Stimulated activated CD8-positive, alpha-beta memory T cell treated with anti-CD3 and anti-CD28 coated beads, Interleukin-15, amount 100 ng/mL, for 24 hours (primary cell): ENCODE results near the gene CLASP1.
"Not testable (repeated sequence)": the region's sequence is repeated elsewhere in the genome, so short reads cannot be mapped to it uniquely, and the experiment has no call there.

ENCODE experiments used
- DNase-seq: peaks from one replicate; pipeline ENCODE4 v3.0.0-alpha.2; 2020; ENCODE audit warnings: low read depth

Gene CLASP1

DNA sequence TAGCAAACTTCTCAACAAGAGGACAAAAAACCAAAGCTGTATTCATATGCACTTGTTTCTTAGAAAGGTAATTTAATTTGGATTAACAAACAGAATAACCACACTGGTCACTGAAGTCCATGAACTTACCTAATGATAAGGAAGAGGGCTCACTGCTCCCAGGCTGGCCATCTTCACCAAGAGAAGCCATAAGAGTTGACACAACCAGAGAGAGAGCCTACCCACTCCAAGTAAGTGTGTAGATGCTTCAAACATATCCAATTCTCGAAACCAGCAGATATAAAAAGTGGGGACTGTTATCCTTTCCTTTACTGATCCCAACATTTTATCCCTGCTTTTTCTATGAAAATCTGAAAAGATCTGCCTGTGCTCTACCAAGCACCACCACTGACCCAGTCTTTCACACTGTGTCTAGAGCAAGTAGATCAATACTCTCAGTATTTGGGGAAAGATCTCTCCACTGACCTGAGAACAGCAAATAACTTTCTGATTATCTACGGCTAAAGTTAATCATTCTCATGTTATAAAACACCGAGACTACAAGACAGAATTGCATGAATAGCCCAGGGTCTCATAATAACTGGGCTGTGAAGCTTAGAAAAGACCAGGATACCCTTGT is 230.1 kb downstream of the CLASP1 start:
- DNase-seq: no peak

DNA sequence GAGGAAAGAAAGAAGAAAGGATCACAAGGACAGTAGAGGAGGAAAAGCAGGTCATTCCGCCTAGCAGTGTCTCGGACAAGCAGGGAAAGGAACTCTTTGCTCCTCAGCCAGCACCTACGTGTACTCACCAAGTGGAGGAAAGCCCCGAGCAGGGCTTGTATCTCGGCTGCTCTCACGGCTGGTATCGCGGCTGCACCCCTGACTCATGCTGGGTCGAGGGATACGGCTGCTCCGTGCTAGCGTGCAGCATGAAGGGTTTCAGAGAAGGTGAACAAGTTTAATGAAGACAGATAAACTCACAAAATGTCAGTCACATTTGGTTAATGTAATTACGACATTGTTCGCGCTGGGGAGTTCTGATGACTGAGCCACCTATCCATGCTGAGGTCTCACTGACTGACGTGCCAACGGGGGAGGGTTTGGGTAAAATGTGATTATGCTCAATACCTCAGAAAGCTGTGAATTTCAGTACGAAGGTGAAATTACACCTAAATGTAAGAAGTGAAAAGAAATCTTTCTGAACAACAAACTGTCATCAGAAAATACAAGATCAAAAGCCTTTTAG is 230.7 kb downstream of the CLASP1 start:
- no peak for DNase-seq

DNA sequence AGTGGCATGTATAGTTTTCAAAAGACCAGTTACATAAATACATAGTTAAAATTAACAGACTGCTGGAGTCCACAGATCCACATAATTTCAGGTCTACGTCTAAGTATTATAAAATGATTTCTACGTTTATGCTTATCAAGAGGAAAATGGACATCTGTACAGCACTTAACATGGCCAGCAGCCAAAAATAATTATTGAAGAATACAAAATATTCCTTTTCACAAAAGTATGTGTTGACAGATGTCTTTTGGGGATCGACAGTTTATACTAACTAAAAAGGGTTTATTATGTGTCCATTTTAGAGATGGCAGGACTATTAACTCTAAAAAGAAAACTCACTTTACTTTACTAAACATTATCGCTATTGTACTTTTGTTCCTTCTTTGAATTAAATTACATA is 231.4 kb downstream of the CLASP1 start:
- DNase-seq: no peak

DNA sequence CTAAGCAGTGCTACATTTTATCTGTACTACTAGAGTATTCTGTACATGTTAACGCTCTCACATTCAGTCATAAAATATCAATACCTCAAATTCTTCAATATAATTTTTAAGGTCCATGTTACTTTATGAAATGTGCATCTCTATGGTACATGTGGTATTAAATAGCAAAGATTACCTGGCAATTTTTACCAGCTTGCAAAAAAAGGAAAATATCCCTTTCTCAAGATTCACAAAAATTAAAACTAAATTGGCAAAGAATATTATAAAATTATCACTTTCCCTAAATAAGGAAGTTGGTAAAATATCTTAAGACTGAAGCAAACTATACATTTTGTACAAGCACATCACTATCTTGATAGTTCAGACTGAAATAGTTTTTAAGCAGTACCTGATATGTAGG is 233.5 kb downstream of the CLASP1 start:
- DNase-seq: no peak

DNA sequence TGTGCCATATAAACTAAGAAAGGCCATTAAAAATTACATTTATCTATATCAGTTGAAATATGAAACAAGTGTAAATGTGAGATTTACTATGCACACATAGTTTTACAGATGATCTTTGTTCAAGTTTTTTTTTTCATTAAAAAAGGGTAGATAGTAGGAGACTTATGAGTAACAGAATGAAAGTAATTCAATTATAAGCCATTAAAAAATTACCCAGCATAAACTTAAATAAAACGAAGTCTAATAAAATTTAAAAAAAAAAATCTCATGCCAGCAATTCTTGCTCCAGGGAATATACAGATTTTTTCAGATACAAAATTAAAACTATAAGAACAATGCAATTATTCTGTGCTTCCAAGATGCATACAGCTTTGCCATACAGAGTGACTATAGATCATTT is 236.9 kb downstream of the CLASP1 start:
- DNase-seq: no peak

DNA sequence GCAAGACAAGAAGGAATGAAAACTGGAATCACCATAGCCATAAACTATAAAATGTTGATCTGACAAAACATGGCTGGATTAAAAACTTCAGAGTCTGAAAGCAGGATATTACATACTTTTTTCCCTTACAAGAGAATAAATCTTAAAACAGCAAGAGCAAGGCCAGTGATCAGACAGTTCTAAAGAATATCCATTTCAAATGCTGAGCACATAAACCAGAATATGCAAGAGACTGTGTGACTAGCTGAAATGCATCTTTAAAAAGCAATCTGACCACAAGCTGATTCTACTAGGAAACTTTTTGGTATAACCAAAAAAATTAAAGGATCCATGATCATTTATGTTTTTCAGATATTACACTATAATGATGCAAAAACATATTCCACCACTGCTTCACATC is 239.3 kb downstream of the CLASP1 start:
- DNase-seq: no peak

DNA sequence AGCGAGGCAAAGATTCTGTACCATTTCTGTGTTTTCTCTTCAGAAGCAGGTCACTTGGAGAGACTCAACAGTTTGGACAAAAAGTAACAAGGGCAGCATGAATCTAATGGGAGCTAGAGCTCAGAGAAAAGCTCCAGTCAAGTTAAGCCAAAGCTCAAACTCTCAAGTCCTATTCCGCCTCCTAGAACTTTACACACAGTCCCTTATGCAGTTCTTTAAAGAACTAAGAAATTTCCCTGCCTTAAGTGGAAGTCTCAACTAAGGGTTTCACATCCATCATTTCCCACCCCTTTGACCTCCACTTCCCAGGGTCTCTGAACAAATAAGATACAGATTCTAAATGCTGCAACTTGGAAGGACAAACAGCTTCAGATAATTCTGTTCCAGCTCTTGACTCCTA is 239.9 kb downstream of the CLASP1 start:
- DNase-seq: no peak

DNA sequence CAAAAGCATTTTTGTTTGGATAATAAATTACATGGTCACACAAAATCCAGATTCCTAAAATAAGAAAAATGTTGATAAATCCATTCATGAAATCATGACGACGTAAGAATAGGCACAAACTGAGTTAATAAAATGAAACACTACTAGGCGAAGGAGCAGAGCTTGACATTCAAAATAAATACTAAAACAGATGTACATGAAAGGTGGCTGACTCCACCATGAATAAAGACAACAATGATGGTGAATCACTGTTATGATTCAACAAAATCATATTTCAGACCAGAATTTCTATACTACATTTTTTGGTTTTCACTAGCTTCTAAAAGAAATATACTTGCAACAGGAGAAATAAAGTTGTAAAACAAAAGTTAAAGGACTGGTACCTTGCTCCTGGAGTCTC is 240.6 kb downstream of the CLASP1 start:
- DNase-seq: no peak

DNA sequence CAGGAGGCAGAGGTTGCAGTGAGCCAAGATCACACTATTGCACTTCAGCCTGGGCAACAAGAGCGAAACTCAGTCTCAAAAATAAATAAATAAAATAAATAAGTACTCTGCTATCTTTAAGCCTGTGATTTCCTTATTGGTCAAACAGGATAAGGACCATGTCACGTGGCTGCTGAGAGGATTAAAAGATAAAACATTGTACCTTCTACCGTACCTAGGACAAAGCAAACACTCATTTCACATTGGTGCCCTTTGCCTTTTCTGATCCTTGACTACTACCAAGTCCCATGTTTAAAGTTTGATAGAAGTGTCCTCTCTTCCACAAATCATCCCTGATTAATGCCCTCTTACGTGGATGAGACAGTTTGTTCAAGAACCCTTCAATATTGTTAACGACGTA is 244.0 kb downstream of the CLASP1 start:
- DNase-seq: no peak

DNA sequence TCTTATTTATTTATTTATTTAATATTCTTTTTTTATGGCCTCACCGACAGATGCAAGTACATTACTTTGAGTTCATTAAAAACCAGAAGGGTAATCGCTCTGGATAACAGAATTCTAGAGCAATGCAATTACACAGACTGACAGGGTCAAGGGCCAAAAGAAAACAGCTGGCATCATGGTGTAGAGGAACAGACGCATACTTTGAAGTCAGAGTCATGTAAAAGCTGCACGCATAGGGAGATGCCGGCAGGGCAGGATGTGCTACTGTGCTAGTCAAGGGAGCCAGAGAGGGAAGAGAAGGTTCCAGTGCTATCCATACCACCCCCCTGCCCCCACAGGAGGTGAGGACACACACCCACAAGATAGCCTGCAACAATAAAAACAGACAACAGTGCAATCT is 249.1 kb downstream of the CLASP1 start:
- DNase-seq: no peak

DNA sequence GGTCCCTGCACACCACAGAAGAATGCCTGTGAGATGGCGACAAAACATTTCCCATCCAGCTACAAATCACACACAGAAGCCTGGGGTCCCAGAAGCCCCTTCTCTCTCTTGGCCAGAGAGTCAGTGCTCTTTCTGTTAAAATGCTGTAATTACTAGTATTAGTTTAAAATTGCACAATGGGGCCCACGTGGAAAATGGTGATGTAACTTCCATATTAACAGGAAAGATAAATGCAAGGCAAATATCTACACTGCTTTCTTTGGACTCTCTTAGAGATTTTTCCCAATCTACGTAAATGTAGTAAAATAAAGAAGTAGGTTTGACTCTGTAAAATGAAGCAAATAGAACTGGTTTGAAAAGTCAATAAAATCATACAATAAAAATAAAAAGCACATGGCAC is 250.4 kb downstream of the CLASP1 start:
- no peak for DNase-seq

DNA sequence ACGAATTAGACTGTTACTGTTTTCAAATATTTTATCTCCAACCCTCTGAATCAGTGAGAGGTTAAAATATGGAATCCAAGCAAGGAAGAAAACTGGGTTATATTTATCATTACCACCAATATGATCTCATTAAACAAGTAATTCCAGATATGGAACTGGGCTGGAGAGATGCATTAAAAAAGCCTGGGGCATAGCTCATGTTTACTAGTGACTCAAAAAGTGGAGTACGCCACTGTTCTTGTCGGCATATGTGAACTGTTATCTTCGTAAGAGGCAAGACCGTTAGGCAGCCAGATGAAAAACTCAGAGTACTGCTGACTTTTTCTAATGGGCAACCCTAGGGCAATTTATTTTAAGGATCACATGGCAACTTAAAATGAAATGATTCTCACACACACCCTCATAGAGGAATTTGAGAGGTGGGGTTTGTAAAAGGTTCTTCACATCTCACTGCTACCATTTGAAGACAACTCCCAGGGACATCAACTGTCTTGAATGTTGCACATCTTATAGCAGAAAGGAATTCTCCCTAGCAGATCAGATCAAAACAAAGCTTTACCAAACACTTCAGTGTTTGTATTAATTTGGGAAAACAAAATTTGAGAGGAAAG is 259.1 kb downstream of the CLASP1 start:
- no peak for DNase-seq

DNA sequence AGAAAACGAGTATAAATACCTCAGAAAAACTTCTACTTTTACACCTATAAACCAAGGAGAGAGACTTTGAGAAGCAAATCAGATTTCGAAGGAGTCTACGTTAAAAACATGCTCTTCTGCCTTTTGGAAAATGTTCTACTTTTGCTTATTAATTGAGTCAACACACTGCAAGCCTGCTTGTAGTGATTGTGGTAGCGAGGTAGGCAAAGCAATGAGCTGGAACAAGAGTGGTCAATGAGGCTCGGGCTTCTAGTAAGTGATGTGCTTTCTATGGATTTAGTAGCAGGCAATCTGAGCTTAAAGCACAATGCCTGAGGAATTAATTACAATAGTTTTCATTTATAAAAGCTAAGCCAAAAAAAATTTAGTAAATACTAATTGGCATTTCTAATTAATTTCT is 260.9 kb downstream of the CLASP1 start:
- no peak for DNase-seq

DNA sequence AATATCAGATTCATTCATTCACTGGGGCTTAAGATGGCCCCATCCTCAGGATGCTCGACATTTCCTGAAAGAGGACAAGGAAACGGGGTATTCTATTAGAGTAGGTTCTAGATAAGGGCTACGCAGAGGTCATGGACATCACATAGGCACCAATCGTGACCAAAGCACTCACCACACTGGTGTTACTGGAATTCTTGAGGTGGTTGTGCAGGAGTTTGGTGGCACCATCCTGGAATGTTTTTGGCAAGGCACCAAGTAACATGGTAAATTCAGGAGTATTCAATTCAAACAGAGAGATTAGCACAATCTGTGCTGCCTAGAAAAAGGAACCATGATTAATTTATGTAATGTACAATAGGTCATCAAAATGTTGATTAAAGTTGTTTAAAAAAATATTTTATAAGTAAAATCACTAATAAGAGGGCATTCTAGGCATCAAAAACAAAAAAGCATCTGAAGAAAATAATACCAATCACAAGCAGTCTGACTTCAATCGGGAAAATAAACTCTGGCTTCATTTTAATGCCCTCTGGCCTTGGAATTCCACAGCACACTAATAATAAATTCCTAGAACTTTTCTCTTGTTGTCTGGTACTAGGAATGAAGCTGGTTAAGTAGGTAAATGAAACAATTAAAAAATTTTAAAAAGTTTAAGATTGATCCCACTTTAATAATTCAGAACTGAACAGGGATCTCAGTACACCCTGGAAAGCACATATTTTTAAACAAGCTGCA is 261.5 kb downstream of the CLASP1 start:
- no peak for DNase-seq

DNA sequence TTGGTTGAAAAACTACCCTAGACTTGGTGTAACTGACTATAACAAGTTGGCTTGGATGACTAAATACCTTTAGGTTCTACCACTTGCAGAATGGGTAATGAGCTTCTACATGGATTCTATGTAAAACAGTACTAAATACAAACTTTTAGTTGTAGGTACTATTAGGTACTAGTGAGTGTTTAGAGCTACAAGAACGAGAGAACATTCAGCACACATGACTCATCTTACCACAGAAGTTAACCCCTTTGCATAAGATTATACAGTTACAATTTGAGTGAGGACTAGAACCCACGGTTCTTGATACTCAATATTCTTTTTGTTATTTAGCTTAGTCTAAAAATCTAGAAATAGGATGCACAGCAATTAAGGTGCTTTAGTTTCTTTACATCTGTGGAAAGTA is 262.6 kb downstream of the CLASP1 start:
- no peak for DNase-seq

DNA sequence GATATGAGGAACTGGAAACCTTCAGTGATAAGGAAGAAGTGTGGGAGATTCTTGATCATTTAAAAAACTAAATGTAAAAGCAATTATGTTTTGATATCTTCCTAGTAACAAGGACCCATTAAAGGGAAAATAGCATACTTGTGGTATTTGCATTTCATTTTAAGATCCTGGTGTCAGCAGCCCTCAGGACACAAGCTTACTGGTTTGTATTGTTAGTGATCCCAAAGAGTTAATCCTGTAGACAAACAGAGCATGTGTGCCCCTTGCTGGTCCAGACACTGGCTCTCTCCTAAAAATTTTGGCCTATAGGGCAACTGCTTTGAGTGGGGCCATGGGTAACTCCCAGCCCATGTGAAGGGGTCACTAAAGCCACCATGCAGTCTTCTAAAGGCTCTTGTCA is 263.2 kb downstream of the CLASP1 start:
- DNase-seq: no peak

DNA sequence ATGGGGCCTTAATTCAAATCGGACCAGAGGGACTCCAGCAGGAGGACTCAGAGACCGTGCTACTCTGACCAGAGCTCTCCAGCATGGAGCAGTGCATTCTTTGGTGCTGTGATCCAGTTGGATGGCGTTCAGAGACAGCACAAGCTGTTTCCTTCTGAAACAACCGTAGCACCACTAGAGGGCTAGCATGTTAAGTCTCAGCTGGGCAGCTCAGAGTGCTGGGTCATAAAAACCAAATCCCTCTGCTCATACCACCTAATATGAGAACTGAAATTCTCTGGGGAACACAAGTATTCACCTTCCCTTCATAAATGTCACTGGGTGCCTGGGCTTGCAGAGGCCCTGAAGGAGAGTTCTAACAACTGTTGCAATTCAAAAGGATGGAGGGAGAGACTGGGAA is 266.5 kb downstream of the CLASP1 start:
- DNase-seq: no peak

DNA sequence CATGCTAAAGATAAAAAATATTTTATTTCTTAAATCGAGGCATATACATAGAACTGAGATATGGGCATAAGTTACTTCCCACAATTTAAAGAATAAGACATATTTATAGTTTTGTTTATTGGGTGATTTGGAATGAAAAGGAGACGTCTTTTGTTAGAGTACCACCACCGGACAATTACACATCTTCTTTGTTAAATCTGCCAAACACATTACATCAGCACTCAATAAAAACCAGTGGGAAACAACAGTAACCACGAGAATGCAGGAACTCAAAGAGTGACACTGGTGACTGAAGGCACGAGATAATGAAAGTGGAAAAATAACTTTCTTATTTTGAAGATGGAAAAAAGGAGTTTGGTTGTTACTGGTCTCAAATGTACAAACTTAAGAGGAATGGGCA is 271.6 kb downstream of the CLASP1 start:
- DNase-seq: no peak

DNA sequence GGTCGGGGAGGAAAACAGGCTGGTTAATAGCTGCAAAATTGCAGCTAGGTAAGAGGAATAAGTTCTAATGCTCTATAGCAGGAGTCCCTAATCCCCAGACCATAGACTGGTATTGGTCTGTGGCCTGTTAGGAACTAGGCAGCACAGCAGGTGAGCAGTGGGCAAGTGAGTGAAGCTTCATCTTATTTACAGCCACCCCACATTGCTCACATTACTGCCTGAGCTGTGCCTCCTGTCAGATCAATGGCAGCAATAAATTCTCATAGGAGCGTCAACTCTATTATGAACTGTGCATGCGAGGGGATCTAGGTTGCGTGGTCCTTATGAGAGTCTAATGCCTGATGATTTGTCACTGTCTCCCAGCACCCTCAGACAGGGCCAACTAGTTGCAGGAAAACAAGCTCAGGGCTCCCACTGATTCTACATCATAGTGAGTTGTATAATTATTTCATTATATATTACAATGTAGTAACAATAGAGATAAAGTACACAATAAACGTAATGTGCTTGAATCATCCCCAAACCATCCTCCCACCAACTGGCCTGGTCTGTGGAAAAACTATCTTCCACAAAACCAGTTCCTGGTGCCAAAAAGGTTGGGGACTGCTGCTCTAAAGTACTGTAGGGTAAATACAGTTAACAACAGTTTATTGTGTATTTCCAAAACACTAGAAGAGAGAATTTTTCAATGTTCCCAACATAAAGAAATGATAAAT is 272.6 kb downstream of the CLASP1 start:
- no peak for DNase-seq

DNA sequence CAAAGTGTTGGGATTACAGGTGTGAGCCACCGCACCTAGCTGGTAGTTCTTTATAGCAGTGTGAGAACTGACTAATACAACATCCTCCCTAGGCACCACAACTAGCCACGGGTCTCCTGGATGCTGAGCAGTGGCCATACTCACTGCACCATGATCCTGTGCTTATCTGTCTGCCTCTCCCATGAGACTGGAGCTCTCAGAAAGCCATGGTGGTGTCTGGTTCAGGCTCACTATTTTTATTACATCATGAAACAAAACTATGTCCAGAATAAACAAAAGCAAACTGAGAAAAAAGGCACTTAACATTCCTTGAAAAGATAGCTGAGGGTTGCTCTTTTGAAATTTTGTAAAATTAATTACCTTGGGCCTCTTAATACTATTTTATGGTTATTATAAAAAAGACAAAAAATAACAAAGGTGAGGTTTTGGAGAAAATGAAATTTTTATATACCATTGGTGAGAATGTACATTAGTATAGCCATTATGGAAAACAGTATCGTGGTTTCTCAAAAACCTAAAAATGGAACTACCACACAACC is 273.6 kb downstream of the CLASP1 start:
- DNase-seq: no peak

DNA sequence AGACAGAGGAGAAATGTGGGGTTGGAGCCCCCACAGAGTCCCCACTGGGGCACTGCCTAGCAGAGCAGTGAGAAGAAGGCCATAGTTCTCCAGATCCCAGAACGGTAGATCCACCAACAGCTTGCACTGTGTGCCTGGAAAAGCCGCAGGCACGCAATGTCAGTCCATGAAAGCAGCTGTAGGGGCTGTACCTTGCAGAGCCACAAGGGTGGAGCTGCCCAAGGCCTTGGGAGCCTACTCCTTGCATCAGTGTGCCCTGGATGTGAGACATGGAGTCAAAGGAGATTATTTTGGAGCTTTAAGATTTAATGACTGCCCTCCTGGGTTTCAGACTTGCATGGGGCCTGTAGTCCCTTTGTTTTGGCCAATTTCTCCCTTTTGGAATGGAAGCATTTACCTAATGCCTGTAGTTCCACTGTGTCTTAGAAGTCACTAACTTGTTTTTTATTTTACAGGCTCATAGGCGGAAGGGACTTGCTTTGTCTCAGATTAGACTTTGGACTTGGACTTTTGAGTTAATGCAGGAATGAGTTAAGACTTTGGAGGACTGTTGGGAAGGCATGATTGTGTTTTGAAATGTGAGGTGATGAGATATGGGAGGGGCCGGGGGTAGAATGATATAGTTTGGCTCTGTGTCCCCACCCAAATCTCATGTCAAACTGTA is 274.7 kb downstream of the CLASP1 start:
- not testable (repeated sequence) for DNase-seq
